ENCODE measurements around the gene FOXQ1. TPM values are rescaled to one million over a fixed set of nuclear protein-coding genes. Genes with fewer than 3 reads are reported as not detected.
A peak's percentile ranks its signal among the peaks of the same experiment; 100 is the strongest.

FOXQ1 gene
- total and polyA plus RNA-seq, 2 of the 13 experiments (the other 11 are each of a cell fraction or from before 2014, with no cell fraction given), result 35.2 to 39.8 TPM

GRCh38 chr6:1335367-1336037, 23.6 kb downstream of the FOXQ1 start (continued):
- peak; percentile 82; the same call in 1 of the 2 replicates for TF ChIP-seq PRDM10 (CRISPR knock-in tag; IDR thresholded peaks at IDR 0.05; ENCODE audit: low read depth)
- peak; percentile 77; the same call in 1 of the 2 replicates for TF ChIP-seq DMAP1 (CRISPR knock-in tag; IDR thresholded peaks at IDR 0.05)
- TF ChIP-seq ZNF784 (CRISPR knock-in tag; IDR thresholded peaks at IDR 0.05; ENCODE audit: borderline replicate concordance), result no peak
- peak; percentile 66 for TF ChIP-seq KDM6A (CRISPR knock-in tag; IDR thresholded peaks at IDR 0.05; ENCODE audit: low read depth)
- TF ChIP-seq ZXDC (CRISPR knock-in tag; IDR thresholded peaks at IDR 0.05), result 0 out of 2 replicates have a peak, but pooled peaks have one; percentile 46
- TF ChIP-seq ZFY (CRISPR knock-in tag; IDR thresholded peaks at IDR 0.05), result peak; percentile 58; the same call in 1 of the 2 replicates
- TF ChIP-seq ARID4A (CRISPR knock-in tag; IDR thresholded peaks at IDR 0.05; ENCODE audit: borderline replicate concordance), result peak; percentile 73; the same call in 1 of the 2 replicates
- TF ChIP-seq ZBED4 (CRISPR knock-in tag; IDR thresholded peaks at IDR 0.05; ENCODE audit: borderline replicate concordance), result peak; percentile 70
- TF ChIP-seq GABPA (IDR thresholded peaks at IDR 0.05; ENCODE audit: low read depth, low read length), result no peak
- peak; percentile 49 for TF ChIP-seq GABPA (CRISPR knock-in tag; IDR thresholded peaks at IDR 0.05; ENCODE audit: low read depth)
- TF ChIP-seq GATAD1 (CRISPR knock-in tag; IDR thresholded peaks at IDR 0.05), result 0 out of 2 replicates have a peak, but pooled peaks have one; percentile 51
- TF ChIP-seq KLF9 (CRISPR knock-in tag; IDR thresholded peaks at IDR 0.05; ENCODE audit: low read depth), result 0 out of 2 replicates have a peak, but pooled peaks have one; percentile 65
